Globus pallidus (tissue), 1 donor: ENCODE data around the gene OR3A3.

Source experiments
- DNase-seq: peaks from one replicate; pipeline ENCODE4 v3.0.0-alpha.2; 2015; ENCODE audit warnings: low spot score

Gene OR3A3

DNA sequence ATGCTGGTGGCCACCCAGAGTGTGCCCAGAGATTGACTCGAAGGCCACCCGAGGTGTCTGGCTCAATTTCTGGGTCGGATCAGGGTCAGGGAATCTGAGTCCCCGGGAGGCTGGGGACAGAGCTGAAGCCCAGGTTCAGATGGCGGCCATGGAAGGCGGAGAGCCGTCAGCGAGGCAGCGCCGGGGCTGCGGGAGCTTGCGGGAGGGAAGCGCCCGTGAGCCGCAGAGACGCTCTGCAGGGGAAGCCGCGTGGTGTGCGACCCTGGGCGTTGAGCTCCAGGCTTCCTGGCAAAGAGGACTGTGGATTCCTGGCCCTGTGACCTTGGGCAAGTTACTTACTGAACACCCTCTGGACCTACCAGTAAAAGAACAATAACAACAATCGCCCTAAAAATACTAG is 61.0 kb downstream of the OR3A3 start:
- no peak for DNase-seq
